Astrocyte of the cerebellum (primary cell): ENCODE results near the gene ERO1B.

Experiments used
- DNase-seq: peaks from one replicate; pipeline ENCODE4 v3.0.0-alpha.2; 2011; ENCODE audit warnings: low read depth
- H3K4me3 ChIP-seq: 2 replicates; pipeline ENCODE4 v1.5.1; 2011; ENCODE audit warnings: mild to moderate bottlenecking, low read depth, low read length, moderate library complexity
- in situ Hi-C: cut with HindIII; loops from 2 replicates; pipeline ENCODE4 v1.10.0; 2017; ENCODE audit warnings: low sequenced_read_pairs
- TF ChIP-seq, protein P1 (sequence below): IDR thresholded peaks from 2 replicates; pipeline ENCODE4 v1.5.1; 2012; ENCODE audit warnings: low read length, low read depth, moderate library complexity, mild to moderate bottlenecking; ENCODE audit errors: missing control alignments

Gene ERO1B

DNA sequence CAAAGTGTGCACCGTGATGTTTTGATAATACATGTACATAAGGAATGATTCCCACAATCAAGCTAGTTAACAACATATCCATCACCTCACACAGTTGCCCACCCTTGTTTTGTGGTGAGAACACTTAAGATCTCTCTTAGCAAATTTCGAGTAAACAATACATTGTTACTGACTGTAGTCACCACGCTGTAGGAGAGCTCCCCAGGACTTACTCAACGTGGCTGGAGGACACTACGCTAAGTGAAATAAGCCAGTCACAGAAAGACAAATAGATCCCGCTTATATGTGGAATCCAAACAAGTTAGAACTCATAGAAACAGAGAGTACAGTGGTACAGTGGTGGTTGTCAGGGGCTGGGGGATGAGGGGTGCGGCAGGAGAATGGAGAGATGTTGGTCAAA lies 114.6 kb downstream of the ERO1B start:
- TF ChIP-seq, protein P1, sequence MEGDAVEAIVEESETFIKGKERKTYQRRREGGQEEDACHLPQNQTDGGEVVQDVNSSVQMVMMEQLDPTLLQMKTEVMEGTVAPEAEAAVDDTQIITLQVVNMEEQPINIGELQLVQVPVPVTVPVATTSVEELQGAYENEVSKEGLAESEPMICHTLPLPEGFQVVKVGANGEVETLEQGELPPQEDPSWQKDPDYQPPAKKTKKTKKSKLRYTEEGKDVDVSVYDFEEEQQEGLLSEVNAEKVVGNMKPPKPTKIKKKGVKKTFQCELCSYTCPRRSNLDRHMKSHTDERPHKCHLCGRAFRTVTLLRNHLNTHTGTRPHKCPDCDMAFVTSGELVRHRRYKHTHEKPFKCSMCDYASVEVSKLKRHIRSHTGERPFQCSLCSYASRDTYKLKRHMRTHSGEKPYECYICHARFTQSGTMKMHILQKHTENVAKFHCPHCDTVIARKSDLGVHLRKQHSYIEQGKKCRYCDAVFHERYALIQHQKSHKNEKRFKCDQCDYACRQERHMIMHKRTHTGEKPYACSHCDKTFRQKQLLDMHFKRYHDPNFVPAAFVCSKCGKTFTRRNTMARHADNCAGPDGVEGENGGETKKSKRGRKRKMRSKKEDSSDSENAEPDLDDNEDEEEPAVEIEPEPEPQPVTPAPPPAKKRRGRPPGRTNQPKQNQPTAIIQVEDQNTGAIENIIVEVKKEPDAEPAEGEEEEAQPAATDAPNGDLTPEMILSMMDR = no peak
- DNase-seq = no peak
- in situ Hi-C loops = no loop called here
- no peak overlapping the region for H3K4me3 ChIP-seq

DNA sequence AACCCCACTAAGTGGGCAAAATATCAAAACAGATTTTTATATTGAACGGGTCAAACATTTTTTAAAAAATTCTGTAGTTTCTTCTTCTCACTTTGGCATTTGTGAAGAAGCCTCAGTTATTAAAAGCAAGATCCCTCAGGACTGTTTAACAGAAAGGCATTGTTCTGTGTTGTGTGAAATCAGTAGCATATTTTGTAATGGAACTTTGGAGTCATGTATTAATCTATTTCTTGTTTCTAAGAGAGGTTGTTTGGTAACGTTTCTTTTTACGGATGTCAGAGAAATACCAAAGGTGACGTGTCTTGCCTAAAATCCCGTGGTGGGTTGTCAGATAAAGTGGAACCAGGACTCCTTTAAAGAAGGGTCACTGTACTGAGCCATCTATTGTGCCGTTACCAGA lies 115.7 kb downstream of the ERO1B start:
- no peak overlapping the region for H3K4me3 ChIP-seq
- TF ChIP-seq, protein P1 = no peak
- in situ Hi-C loops = no loop called here
- no peak for DNase-seq
